Frontal cortex (tissue), 4 donors: Measurements from ENCODE around the gene DNAJB8. TPM values are rescaled to one million over a fixed set of nuclear protein-coding genes. Genes with fewer than 3 reads are reported as not detected.

ENCODE experiments used
- DNase-seq, 2 donors: peaks; one replicate each; pipeline ENCODE4 v3.0.0; 2012; ENCODE audit warnings: low spot score in 2 of 2
- FAIRE-seq: peaks from 2 replicates; lab custom pipeline; 2012; peaks lifted over from hg19 to GRCh38; lab: Jason Lieb, UNC
- total RNA-seq: library from RNA; depleted of rRNA; stranded (reverse); fragments of >200 nt; gene quantifications from one replicate; pipeline ENCODE4 v1.2.3, GENCODE V29; 2014
- donor health status: control.
- donor health status: control.
- donor health status: control.

DNAJB8 gene
- total RNA-seq, 1 donor from 2014 or later, result not detected

DNA sequence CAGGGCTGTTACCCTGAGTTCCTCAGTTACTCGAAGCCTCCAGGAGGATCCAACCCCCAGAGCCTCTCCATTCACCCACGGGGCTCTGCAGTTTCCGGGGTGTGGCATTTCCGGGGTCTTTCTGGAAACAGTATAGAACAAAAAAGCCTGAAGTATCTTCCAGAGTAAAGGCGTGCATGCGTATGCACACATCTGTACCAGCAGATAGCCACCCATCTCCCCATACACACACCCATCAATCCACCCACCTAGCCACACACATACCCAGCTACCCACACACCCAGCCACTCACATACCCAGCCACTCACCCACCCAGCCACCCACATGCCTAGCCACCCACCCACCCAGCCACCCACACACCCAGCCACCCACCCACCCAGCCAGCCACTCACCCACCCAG is 2.9 kb upstream of the DNAJB8 start:
- DNase-seq, result no peak
- FAIRE-seq, result no peak

DNA sequence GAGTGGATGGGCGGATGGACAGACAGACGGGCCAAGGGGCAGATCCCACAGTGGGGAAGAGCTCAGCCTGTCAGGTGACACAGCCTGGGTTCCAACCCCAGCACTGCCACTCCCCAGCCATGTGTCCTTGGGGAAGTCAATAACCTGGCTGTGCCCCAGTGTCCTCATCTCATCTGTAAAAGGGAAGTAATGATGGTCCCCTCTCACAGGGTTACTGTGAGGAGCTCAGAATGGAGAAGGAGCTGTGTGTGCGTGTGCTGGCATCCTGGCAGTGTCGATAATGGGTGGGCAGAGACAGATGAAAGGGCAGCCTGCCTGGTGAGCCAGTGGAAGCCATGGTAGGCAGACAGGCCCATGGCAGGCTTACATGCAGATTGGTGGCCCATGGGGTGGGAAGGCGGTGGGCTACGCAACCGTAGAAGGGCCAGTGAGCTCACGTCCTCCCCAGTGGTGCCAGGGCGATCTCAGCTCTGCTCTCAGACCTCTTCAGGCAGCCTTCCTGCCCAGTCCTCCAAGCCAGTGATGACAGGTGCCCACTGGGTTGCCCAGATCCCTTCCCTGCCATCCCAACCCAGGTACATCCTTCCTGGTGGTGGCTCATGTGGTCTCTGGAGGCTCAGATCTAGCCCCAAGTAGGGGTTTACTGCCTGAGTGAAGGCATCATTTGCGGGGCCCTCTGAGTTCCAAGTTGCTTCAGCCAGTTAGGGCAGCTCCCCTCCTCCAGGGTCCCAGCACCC is 2.3 kb upstream of the DNAJB8 start:
- no peak for DNase-seq

DNA sequence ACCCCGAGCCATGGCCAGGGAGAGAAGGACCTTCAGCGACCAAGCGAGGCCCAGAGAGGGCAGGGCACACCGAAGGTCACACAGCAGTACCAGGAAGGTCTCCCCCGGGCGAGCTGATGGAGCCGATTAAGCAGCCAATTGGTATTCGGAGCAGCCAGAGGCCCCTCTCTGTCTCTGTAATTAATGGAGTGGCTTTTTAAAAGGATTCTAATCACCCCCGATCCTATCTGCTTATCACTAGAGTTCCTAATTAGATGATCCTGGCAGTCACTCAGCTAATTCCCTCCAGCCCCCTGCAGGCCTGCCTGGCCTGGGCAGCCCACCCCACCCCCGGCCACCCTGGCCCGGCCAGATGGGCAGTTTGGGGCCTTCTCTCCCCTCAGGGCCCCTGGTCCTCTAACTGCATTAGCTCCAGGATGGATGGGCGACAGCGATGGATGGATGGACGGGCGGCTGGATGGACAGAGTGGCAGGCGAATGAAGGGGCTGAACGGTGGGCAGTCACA is 1.6 kb upstream of the DNAJB8 start:
- FAIRE-seq (no peak), DNase-seq (no peak)

More for the DNA sequence above, 2.3 kb upstream of the DNAJB8 start:
- no peak for FAIRE-seq

- FAIRE-seq, result no peak
- DNase-seq, result no peak
Observed at GRCh38 chr3:128464702-128465101, 2.0 kb downstream of the DNAJB8 start.

DNA sequence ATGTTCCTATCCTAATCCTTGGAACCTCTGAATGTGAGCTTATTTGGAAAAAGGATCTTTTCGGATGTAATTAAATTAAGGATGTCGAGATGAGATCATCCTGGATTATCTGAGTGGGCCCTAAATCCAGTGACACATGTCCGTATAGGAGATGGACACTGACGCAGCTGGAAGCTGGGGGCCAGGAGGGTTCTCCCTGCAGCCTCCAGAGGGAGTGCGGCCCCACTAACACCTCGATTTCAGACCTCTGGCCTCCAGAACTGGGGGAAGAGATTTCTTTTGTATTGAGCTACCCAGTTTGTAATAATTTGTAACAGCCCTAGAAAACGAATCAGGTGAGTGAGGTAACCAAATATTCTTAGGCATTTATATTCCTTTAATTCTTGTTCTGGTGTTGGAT is 2.5 kb downstream of the DNAJB8 start:
- no peak for FAIRE-seq
- DNase-seq, result no peak

DNA sequence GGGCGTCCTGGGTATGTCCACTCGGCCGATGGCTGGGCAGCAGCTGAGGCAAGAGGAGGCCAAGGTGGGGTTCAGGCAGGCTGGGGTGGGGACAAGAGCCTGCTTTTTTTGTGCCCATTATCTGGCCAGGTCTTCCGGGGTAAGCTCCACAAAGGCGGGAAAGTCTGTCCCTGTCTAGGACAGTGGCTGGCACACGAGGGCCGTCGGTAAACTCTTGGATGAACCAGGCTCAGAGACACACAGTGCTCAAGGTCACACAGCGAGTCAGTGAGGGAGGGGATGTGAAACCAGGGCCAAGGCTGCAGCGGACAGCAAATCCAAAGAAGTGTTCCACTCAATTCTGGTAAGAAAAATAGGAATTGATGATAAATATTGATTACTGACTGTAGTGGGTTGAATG is 2.9 kb downstream of the DNAJB8 start:
- FAIRE-seq, result no peak
- DNase-seq, result no peak

DNA sequence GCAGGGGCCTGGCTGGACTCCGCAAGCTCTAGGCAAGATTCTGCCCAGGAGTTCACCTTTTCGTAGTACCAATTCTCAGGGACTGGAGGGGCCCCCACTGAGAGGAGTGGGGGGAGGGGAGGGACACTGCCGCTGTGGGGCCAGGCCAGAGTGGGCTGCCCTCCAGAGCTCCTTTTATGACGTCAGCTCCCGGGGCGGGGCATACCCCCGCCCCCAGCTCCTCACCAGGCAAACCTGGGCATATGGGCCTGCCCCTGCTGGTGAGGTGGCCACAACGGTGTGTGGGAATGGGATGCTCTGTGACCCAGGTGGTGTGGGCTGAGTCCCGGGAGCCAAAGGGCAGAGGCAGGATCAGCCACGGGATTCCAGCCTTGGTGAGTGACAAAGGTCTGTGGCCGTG is 3.3 kb downstream of the DNAJB8 start:
- no peak for FAIRE-seq
- DNase-seq, result no peak

GRCh38 chr3:128462931-128463330 is 3.8 kb downstream of the DNAJB8 start:
- no peak for FAIRE-seq

GRCh38 chr3:128462341-128462910 is 4.3 kb downstream of the DNAJB8 start:
- DNase-seq (no peak), FAIRE-seq (no peak)

More at GRCh38 chr3:128462931-128463330, 3.8 kb downstream of the DNAJB8 start:
- DNase-seq, result no peak

DNA sequence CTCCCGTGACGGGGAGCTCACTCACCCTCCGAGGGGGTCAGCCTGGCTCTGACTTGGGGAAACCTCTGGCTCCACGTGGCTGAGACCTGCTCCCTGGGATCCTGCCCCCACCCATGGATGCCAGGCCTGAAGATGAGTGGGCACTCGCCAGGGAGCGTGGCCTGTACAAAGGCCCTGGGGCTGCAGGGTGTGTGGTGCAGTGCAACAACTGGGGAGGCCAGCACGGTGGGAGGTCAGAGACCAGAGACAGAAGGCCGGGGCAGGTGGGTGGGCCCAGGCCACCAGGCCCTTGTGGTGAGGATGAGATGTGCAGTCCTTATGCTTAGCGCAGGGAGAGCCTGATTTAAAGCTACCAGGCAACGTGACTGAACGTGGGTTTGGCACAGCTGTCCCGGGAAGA is 5.0 kb downstream of the DNAJB8 start:
- no peak for DNase-seq
- FAIRE-seq, result no peak

DNA sequence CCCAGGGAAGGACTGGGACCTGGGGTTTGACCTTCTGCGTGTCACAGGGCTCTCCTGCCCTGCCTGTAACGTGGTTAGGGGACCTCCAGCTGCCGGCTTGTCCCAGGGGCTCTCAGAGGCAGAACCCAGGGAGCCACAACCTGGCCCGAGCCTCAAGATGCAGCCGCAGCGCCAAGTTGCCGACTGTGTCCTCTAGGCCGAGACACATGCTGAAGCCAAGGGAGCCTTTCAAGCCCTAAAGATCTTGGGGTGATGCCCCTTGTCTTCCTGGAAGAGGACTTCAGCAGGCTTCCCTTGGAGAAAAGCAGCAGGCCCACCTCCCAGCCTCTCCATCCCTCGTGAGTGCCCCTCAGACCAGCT is 7.2 kb downstream of the DNAJB8 start:
- DNase-seq (no peak), FAIRE-seq (no peak)

DNA sequence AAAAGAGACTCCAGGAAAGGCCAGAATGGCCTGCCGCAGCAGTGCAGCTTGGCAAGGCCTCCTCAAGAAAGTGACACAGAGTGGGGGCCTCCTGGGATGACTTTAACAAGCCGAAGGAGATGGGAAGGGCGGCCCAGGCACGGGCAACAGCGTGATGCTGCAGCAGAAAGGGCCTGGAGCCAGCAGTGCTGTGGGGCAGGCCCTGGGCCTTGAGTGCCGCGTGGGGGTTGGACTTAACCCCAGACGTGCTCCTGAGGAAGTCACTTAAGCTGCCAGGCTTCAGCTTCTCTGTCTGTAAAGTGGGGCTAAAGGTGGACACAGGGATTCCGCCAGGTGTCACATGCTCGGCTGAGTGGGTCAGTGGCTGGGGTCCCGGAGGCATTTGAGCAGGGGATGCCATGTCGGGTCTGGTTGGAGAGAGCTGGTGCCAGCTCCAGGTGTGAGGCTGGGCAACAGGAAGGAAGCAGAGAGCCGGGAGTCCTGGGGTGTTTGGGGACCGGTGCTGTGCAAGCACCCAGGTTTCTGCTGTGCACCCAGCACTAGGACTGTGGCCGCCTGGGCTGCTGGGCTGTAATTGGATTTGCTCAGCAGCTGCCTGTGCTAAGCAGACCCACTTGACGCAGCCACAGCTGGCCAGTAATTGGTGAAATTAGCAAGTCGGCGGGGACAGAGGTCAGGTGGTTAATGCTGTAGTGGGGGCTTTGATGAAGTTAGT is 7.8 kb downstream of the DNAJB8 start:
- FAIRE-seq (no peak), DNase-seq (no peak)

DNA sequence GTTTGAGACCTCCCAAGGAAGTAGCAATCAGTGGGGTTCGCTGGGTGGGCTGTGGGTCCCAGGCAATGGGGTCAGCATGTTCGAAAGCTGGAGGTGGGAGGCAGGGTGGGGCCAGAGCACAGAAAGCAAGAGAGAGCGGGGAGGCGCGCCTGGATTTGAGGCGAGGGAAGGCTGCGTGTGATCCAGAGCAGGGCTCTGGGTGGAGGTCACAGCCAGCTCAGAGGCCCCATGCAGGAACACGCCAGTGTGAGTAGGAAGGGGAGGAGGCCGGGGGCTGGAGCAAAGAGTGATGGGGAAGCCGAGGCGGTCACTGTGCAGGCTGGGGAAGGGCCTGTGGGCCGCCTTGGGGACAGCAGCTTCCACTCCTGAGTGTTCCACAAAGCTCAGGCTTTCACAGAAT is 8.8 kb downstream of the DNAJB8 start:
- no peak for DNase-seq
- no peak for FAIRE-seq

DNA sequence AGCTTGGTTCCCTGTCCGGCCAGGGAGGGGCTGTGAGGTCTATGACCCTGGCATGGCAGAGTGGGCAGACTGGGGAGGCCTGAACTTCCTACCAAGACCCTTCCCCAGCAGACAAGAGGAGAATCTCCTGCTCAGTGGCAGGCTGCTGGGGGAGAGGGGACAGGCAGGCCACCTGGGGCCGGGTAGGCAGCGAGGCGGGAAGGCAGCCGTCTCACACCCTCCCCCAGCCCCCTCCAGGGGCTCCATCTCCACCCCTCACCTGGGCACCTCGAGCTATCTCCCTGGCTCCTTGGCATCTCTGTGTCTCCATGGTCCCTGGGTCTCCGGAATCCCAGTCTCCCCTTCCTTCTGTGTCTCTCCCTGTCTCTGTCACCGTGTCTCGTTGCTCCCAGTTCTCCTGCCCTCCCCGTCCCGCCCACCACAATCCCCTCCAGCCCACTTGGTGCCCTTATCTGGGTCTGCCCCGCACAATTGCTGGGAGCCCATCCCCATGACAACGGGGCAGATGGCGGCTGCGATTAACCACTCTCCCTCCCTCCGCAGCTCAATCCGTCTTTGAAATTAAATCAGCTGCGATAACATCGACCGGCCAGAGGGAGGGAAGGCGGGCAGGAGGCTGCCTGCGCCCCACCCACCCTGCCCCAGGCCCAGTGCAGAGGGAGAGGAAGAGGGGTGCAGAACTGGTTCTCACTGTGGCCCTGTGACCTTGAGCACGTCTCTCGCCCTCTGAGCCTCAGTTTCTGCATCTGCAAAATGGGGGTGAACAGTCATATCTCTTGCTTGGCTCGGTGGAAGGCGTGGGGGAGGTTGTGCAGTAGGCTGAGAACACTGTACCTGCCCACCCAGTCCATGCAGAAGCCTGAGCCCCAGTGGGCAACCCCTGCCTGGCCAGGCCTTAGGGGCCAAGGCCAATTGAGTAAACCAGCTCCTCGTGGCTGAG is 9.6 kb downstream of the DNAJB8 start:
- no peak for DNase-seq
- FAIRE-seq, result no peak

DNA sequence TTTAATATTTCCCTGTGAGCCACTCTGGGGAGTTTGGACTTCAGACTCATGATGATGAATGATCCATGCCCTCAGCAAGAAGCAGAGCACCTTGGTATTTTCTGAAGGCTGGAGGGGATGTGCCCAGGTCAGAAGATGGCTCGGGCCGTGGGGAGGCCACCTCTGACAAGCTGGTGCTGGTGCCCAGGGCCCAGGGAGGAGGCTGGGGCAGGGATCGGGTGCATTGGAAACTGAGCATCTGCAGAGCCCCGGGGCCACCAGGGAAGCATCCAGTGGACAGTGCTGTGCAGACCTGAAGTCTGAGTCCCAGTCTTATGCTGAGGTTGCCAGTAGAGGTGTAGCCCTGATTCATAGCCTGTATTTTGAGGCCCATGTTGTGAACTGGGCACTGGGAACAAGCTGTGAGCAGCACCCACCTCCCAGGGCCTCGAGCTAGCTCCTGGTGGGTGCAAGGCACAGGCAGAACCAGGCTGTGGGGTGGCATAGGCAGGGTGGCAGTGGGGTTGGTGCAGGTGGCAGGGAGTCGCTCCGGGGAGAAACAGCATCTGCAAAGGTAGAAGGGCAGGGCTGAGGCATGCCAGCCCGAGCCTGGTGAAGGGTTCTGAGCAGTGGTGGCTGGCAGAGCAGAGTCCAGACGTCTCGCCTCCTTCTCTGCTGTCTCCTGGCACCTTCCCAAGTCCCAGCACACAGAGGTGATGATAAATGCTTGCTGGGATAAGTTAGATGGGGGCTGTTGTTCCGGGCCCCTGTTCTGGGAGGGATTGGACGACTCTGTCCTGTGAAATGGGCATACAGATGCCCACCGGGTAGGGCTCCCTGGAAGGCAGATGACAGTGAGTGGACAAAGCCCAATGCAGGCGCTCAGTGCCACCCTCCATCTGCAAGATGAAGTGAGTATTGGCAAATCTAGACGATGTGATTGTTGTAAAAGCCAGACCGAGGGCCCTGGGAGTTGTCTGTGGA is 10.6 kb downstream of the DNAJB8 start:
- DNase-seq, result no peak
- no peak for FAIRE-seq

GRCh38 chr3:128455116-128455515 is 11.6 kb downstream of the DNAJB8 start:
- no peak for FAIRE-seq
- no peak for DNase-seq

DNA sequence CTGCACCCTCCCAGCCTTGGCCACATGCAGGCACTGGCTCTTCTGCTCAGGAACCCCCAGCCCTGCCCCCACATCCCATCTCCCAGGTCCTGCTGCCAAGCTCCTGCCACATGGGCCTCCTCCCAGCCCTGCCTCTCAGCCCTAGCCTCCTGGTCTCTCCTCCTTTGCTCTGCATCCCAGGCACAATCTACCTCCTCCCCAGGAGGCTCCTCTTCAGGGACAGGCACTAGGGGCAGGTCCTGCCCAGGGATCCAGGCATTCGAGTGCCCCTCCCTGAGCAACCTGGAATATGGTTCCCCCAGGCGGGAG is 12.4 kb downstream of the DNAJB8 start:
- no peak for FAIRE-seq

DNA sequence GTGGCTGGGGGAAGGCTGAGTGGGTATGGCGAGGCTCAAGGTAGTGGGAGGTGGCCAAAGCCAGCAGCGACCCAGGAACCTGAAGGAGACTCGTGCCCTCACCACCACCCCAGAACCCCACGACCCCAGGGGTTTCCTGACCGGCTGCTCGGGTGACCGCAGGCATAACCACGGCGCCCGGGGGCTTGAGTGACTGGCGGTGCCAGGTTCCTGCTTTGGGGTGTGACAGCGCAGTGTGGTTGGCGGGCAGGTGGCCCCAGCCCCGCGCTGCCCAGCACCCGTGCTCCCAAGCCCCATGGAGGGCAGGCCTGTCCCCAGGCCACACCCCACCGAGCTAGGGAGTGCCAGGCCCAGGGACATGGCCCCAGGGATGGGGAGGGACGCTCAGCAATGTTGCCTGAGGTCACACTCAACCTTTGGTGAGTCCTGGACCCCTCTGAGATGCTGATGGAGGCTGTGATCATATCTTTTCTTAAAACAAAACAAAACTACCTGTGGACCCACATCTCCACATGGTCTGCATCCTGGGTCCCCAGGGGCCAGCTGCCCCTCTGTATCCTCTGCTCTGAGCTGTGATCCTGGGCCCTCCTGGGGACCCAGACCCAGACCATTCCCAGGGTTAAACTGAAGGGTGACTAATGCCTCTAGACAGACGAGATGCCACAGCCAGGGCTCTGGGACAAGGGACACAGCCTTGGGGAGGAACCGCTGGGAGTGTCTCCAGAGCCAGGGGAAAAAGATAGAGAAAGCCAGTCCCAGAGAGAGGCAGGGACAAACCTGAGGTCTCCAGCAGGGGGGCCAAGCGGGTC is 13.0 kb downstream of the DNAJB8 start:
- no peak for FAIRE-seq
- no peak for DNase-seq

More for the DNA sequence above, 12.4 kb downstream of the DNAJB8 start:
- no peak for DNase-seq
